T1000 (cell line): Measurements from ENCODE around the gene DOCK4.

Experiments
- DNase-seq: peaks from one replicate; lab custom pipeline; 2025; ENCODE audit warnings: mixed read lengths; lab: John Stamatoyannopoulos, UW

DOCK4 gene

DNA sequence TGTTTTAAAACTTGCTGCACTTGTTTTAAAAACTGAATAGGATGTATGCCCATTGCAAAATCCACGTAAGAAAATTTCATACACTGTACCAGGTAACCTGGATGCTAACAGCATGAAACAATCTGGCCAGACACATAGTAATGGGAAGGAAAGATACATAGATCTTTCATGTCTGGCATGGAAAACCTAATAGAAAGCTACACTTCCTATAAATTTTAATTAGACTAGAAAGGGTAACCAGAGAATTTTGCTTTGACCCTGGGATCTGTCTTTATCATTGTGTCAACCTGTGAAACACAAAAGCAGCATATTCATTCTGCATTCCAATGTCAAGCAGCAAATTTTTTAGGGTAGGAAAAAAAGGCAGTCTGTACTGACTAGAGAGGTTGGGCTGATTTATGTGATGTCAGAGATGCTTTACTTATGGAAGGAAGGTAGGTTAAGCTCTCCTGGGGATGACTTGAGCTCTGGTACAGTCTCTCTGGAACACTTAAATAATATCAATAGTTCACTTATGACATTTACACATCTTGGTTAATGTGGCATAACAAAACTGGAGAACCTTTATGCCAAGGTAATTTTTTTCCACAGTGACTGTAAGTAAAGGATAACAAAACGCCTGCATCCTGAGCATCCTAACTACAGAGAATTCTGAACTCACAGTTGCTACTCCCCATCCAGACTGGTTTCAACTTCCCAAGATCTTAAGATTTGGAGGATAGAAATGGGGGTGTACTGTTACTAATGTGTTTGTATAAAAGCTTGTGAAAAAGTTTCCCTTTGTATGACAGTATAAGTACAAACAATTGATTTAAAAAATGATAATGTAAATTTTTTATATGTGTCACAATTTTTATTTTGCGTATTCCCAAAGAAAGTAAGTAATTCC is 44.7 kb downstream of the DOCK4 start:
- no peak for DNase-seq

DNA sequence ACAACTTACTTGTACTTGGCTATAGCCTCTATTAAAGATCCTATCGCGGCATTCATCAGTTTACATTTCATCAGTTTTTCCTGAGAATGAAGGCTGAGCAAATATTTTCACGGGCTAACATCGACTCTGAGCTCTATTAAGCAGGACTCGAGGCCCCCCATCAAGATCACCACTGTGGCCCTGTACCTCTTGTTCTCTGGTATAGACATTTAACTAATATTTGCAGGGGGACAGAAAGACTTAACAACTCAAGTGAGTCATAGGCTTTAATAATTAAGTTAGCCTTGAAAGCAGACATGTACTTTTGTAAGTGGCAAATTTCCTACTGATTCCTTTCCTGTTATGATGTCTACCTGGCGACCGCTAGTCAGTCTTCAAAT is 45.4 kb downstream of the DOCK4 start:
- DNase-seq = no peak

DNA sequence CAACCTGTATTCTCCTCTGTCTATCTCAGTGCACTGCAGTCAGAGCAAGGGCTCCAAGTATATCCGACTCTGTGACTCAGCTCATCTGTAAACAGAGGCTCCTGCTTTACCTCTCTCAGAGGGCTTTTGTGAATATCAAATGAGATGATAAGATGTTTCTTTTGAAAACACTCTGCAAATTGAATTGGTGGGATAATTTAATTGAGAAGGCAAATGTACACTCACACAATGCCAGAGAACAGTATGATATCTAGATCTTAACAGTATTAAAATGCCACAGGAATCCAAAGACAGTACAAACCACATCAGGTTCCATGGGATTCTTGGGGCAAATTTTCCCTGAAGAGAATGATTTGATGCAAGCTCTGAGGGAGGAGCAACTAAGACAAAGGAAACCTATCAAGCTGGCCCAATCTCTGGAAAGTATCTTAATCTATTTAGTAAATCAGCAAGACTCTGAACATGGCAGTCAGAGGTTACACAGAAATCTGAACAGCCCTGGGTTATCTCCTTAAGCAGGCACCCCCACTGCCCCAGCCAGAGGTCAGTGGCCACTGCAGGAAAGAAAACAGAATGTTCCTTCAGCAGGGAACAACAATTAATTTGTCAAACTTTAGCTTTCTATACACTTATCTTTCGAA is 45.9 kb downstream of the DOCK4 start:
- DNase-seq = no peak

DNA sequence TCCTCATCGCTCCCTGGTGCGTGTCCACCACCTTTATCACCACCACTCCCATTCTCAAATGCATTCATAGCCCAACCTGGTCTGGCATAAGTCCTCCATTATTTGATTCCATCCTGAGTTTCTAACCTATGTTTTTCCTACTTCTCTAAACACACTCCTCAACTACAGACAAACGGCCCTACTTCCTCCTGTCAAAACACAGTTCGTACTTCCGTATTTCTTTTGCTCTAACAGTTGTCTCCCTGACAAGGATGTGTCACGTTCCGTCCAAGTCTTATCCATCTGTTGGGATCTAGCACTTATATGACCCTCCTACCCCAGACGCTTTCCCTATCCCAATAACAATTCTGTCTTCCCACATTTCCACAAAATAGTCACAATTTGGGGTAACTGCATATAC is 46.8 kb downstream of the DOCK4 start:
- no peak for DNase-seq

DNA sequence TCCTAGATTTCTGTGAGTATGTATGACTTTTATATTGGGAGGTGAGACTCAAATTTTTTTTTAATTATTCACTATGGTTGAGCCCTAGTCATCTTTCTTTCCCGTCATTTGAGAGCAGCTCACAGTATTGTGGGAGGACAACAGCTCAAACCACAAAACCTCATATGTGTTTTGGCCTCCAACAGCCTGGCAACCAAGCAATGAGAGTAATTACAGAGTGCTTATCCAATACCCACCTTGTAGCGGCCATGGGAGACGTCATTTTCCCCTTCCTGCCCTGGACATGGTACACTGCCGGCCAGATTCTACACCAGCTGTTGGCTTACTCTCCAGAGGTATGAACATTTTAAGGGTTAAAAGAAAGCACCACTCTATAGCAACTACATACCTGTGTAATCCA is 49.1 kb downstream of the DOCK4 start:
- no peak for DNase-seq

DNA sequence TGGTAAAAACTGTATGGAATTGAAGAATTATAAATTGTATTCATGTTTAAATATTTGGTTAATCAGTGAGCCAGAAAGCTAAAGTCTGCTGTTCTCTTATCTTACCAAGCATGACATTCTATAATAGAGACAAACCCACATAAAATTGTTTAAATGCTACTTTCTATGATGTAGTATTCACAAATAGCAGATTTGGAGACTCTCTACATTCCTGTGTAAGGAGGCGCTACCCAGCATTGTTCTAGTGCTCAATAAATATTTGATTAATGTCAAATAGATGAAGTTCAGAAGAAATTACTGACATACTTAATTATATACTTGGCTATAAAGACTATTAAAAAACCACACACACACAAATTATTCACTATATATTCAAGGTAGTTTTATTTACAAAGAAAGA is 49.8 kb downstream of the DOCK4 start:
- DNase-seq = no peak

DNA sequence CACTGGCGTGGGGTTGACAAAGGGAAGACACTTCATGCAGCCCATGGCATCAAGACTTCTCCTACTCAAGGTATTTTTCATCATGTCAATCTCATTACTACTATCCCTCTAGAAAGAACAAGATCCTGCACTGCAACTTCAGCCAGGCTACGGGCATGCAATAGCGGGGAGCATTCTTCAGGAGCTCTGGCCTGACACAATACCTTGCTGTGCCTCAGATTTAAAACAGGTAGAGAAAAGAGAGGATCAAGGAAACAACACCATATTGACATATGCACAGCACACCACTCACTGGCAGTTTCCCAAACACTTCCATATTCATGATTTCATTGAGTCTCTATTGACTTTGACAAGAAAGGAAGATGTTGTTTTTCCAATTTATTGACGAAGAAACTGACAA is 51.5 kb downstream of the DOCK4 start:
- no peak for DNase-seq

DNA sequence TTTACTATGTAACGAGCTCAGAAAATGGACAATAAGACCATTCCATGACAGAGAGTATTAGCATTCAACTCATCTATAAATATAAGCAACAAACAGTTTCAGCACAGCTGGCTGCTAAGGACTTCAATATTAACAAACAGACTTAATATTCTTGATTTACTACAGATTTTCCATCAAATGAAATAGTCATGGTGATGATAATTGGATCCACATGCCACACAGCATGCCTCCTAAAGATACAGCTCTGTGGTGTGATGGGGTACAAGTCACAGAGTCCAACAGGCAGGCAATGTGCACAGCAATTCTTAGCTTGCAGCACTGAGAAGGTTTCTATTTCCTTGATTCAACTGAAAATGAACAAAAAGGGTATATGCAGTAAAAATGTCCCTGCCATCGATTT is 54.0 kb downstream of the DOCK4 start:
- no peak for DNase-seq

DNA sequence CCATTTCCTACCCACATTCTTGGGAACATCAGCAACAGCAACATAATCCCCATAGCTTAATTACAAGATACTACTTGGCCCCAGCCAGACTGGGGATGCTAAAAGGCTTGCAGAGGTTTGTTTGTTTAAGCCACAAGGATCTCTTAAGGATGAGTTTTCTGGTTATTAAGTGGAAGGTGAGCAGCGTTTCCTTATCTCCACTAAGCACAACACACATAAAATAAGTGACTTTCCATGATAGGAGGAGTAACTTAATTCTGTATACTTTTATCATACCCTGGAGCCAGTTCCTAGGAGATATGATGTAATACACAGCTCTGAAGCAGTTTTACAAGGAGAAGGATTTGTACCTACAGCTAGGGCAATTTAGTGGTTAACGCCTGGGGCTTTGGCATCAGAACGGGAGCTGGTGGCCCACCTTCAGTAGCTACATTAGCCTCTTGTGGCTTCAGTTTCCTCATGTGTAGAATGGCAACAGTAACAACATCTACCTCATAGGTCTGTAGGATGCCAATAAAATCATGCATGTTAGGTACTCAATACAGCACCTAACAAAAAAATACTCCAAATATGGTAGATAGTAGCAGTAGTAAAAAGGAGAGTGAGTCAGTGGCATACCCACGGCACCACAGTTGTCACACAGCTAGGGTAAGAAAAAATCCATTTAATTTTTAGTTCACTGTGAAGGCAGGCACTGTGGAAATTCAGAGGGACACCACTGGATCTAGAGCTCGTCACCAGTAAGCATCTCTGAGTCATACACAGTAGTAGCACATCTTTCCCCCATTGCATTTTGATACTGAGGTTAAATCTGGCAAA is 55.2 kb downstream of the DOCK4 start:
- DNase-seq = no peak

DNA sequence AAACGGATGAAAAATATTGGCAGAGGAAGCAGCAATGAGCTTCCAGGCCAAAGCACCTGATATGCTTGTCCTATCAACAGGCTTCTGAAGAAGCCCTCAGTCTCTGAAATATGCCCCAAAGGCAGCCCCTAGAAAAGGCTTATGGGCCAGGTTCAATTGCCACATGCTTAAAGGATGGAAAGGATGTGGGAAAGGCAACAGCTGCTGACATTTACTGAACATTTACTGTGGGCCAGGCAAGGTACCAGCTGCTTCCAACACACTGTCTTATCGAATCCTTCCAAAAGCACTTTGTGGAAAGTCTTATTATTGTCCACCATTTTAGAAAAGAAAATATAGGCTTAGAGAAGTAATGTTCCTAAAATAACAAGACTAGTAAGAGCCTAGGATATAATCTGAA is 56.5 kb downstream of the DOCK4 start:
- no peak for DNase-seq

DNA sequence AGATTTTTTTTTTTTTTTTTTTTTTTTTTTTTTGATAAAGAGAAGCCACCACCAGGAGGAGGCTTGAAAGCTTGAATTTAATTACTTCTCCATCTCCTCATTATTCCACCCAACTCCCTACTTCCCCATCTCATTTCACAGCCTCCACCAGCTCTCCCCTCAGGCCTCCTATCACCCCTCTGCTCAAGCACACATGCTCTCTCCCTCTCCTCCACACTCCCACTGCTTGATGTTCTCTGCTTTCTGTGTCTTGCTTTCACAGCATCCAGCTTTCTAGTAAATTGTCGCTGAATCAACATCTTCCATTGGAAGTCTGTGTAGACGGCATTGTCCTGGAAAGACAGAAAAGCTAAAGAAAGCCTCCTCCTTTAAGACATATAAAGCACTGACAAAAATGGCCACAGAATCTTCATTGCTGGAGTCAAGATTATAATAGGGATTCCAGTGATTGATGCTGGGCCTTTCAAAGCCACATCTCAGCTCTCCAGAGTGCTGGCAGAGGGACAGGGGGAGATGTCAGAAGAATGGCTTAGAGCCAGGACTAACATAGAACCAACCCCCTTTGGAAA is 58.3 kb downstream of the DOCK4 start:
- DNase-seq = no peak

DNA sequence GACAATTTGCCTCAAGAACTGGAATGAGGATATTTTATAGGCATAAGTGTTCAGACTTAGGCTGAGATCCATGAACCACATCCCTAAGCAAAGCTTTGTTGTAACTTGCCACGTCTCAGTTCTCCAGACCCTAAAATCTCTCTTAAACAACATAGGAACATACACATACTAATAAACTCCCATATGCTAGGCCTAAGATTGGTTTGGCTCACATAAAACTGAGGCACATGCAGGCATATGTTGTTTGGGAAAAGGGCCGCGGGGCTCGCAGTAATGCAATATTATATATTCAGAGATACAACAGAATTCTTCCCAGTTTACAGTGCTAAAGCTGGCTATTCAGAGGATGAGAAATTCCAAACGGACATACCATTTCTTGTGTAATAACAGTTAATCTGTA is 61.0 kb downstream of the DOCK4 start:
- no peak for DNase-seq

DNA sequence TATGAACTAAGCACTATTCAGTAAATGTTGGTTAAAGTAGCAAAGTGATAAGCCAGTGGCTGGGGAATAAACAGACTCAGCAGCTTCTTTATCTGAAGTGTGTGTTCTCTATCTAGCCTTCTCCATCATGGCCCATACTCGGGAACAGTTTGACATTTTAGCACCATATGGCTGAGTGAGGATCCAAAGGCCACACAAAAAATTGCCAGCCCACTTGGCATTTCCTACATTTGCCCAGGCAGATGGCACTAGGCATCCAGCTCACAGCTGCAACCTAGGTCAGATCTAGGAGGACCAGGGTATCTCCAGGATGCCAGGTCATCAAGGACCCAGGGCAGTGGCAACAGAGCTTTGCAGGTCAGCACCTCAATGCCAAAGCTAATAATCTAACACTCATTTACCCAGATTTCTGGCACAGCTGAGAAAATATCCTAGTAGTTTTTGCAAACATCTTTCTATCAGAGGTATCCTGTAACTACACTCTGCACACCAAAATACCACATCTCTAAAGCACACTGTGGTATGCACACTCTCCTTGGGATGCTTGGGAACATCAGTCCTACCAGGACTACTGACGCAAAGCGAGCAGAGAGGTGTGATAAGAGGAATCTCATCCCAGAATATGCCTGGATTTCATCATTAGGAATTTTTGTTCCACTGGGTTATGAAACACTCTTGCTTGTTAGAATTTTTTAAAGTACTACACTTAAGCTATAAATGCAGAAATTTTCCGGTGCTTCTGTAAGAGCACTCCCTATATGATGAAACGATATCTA is 61.7 kb downstream of the DOCK4 start:
- DNase-seq = no peak

DNA sequence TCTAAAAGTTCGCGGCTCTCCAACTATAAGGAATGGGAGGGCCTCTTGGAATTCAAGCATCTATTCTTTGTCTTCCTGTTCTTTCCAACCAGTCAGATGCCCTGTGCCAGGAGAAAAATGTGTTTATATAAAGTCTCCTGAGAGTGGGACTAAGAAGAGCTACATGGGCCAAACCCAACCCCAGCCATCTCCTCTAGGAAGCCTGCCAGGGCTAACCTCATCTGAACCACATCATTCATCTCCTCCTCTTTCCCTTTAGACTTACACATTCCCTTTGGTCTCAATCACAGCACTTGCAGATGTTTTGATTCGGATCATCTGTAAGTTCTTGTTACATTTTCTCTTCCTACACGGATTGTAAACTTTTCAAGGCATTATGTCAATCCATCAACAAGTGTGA is 62.6 kb downstream of the DOCK4 start:
- DNase-seq = no peak

DNA sequence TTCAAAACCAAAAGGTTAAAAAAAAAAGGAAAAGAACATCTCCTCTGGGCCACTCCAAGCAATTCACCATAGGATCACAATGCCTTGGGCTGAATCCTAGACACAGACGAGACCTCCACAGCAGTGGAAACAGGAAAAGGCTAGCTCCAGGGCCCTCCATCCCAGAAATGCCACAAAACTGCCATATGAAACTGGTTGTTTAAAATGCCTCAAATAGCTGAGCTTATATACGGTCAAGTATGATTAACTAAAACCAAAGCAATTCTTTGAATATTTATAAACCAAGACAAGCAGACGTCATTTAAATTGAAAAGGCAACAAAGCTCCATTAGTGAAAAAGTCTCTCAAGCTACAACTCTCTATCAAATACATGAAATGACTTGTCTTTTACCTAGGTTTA is 63.1 kb downstream of the DOCK4 start:
- DNase-seq = no peak

DNA sequence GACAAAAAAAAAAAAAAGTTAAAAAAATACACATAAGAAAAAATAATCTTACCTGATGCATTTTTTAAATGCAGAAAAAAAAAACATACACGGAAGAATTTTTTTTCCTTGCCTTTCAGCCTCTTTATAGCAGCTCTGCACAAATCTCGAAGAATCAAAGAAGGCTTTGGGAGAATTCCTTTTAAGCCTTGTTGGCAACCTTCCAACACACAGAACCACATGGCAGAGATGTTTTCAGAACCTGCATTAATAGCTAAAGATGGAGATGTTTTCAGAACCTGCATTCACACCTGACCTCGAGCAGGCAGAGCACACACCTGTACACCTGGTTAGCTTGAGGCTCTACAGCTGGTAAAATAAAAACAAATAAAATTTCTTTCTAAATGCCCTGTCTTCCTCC is 65.6 kb downstream of the DOCK4 start:
- DNase-seq = no peak

DNA sequence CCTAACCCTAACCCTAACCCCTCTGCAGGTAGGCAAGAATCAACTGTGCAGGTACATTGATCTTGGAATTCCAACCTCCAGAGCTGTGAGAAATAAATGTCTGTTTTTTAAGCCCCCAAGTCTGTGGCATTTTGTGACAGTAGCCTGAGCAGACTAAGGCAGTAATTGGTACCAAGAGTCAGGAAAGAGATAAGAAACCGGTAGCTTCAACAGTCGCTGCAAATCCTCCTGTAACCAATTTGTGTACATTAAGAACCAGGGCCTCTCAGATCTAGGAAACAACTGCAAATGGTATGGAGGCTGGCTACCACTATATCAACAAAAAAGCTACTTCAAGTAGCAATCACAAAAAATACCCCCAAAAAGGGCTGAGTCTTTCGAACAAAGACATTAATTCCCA is 67.3 kb downstream of the DOCK4 start:
- no peak for DNase-seq

DNA sequence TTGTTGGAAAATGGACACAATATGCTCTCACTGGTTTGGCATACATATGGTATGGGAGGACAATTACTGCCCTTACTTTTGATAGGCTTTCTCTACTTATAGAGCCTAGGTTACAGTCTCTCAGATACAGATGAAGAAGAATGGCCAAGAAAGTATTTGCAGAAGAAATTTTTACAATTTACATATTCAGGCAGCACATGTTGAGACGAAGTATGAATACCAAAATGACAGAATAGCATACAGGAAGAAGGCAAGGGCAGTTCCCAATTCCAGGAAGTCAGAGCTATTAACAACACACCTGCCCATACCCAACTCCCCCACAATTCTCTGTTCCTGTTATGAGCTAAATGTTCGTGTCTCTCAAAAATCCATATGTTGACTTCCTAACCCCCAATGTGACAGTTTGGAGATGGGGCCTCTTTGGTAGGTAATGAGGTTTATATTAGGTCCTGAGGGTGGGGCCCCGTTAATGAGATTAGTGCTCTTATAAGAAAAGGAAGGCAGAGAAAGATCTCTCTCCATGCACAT is 67.8 kb downstream of the DOCK4 start:
- no peak for DNase-seq

DNA sequence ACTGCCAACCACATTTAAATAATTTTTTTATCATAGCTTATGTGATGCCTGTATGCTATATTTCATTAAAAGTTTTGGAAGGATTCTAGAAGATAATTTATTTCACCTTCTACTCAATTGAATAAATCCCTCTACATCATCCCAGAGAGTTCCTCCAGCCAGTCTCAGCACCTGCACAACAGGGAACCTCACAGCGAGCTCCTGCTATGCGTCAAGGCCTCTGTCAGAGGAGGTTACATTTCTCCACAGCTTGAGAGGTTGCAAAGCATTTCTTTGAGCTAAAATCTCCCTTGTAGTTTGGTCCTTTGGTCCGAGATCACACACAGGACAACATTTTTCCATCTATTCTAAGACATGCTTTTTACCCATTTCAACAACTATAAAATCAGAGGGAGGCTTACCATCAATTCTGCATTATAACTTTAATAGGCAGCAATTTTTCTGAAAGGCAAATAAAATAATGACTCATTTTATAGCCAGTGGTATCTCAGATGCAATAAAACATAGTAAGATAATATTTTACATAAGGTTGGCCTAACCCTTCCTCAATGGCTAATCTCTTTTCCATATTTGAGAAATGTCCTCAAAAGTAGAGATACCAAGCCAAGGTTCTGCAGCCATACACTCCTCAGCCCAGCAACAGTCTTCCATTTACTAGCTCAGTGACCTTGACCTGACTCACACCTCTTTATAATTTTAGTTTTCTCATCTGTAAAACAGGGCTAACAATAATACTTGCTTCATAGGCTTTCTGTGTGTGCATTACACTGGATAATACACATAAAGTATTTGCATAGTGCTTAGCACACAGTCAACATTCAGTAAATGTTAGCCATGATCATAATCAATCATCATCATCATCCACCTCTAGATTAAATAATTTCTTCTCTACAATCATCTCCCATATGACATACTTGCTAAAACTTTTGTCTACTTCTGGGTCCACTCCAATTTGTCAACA is 68.8 kb downstream of the DOCK4 start:
- no peak for DNase-seq

DNA sequence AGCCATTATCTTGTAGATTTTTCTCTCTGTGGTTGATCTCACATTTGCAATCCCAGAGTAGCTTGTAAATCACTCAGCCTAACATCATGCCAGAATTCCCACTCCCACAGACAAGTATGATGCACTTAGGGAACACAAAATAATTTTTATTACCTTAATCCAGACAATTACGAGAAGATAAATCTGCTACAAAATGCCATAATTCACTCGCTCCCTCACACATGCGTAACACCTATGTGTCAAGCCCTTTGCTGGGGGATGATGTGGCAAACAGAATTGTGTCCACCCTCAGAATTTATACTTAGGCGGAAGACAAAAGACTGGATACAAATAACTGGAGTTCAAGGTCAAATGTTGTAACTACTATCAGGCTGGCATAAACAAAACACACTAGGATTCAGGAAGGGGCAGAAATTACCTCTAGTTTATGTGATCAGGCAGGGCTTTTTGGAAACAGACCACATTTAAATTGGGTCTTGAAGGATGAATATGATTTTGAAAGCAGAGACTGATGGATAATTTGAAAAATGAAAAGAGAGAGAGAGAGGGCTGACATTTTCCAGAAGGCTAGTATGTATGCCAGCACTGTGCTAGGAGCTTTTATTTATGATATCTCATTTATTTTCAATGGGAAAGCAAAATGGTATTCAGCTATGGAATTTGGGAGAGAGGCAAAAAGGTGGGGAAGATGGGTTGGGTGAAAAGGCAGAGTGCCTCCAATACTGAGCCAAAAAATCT is 69.8 kb downstream of the DOCK4 start:
- no peak for DNase-seq
